ENCODE measurements around the gene HMGXB3.

Gene HMGXB3

GRCh38 chr5:150085191-150085912, 84.8 kb downstream of the HMGXB3 start:
- no peak for DNase-seq (ENCODE audit: low read depth)

- DNase-seq (ENCODE audit: low read depth) = no peak
Observed at GRCh38 chr5:150085950-150086715, 85.6 kb downstream of the HMGXB3 start, which contains the start of gene CSF1R. Gene CSF1R, minus strand, starts transcription at chr5:150086554. Its CDS starts 127 bp downstream, at chr5:150086427.

DNA sequence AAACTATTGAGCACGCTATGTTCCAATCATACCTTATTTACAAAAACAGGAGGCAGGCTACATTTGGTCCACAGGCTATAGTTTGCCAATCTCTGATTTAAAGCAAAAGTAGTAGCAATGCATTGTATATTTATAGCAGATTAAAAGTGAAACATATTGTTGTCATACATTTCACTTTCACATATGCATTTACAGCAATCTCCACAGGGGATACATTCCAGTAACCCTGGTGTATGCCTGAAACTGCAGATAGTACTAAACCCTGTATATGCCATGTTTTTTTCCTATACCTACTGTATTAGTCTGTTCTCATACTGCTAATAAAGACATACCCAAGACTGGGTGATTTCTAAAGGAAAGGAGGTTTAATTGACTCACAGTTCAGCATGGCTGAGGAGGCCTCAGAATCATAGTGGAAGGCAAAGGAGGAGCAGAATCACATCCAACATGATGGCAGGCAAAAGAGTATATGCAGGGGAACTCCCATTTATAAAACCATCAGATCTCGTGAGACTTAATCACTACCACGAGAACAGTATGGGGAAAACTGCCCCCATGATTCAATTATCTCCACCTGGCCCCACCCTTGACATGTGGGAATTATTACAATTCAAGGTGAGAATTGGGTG, 91.7 kb downstream of the HMGXB3 start:
- no peak for DNase-seq (ENCODE audit: low read depth)

DNA sequence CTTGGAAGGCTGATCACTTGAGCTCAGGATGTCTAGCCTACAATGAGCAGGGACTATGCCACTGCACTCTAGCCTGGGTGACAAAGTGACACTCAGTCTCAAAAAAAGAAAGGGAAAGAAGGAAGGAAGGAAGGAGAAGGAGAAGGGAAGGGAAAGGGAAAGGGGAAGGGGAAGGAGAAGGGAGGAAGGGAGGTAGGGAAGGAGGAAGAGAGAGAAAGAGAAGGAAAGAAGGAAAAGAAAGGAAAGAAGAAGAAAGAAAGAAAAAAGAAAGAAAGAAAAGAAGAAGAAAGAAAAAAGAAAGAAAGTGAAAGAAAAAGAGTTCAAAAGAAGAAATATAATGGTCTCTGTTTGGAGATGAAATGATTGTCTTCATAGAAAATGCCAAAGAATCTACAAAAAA, 96.6 kb downstream of the HMGXB3 start:
- DNase-seq (ENCODE audit: low read depth) = no peak

DNA sequence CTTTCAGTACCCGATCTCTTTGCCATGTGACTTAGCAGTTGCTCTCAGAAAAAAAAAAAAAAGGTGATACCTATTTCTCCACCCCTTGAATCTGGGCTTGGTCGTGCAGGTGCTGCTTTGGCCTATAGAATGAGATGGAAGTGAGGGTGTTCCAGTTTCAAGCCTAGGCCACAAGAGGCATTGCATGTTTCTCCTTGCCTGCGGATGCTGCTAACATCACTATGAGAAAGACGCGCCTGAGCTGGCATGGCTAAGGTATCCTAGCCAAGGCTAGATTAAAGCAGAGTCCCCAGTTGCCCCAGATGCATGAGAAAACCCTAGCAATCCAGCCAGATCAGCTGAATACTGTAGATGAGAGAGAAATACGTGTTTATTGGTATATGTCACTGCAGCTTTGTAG, 100.5 kb downstream of the HMGXB3 start:
- no peak for DNase-seq (ENCODE audit: low read depth)

Measured in T follicular helper cell (primary cell).